HepG2 (cell line): ENCODE measurements around the gene GALNT10. TPM values are rescaled to one million over a fixed set of nuclear protein-coding genes. Genes with fewer than 3 reads are reported as not detected.

Experiments
- ATAC-seq: fragments of 200-7000 bp; cut with Tn5 transposase; 3 replicates; pipeline ENCODE4 v1.9.1; 2020; ENCODE audit warnings: mild to moderate bottlenecking, moderate library complexity
- BruUV-seq: library from RNA; stranded (reverse); fragments of 400-500 nt; replicated peaks from 2 replicates; lab custom pipeline; 2021; lab: Mats Ljungman, UMichigan
- CTCF ChIA-PET: fragments of 300-600 bp; formaldehyde crosslinking; extraction: SDS; loops from one replicate; lab custom pipeline; 2021; ENCODE audit warnings: low total read pairs, inconsistent platforms, low intra/inter-chr PET ratio; lab: Yijun Ruan, JAX
- POLR2A ChIA-PET: fragments of 350-600 bp; sonication (Branson Sonifier 250); formaldehyde crosslinking; loops from one replicate; lab custom pipeline; 2020; ENCODE audit warnings: antibody characterized with exemption, inconsistent platforms; lab: Yijun Ruan, JAX
- DNase-seq: peaks from one replicate; pipeline ENCODE4 v3.0.0-alpha.2; 2015; ENCODE audit warnings: low spot score
- FAIRE-seq: peaks from 3 replicates; lab custom pipeline; 2011; peaks lifted over from hg19 to GRCh38; lab: Jason Lieb, UNC
- H2AFZ ChIP-seq: one replicate; pipeline ENCODE4 v1.6.1; 2011; ENCODE audit warnings: low read length, inconsistent platforms
- H3K27ac ChIP-seq: fragments of 300-600 bp; 3 replicates; pipeline ENCODE4 v1.8.0; 2011; ENCODE audit warnings: mixed run types, mild to moderate bottlenecking, mixed read lengths, low read length, inconsistent platforms; ENCODE audit not compliant: insufficient read depth; ENCODE audit errors: extremely low read length
- H3K27me3 ChIP-seq, 2 experiments: fragments of 200-600 bp in 1 of 2; 2 replicates in 1 of 2; 3 replicates in 1 of 2; pipeline versions ENCODE4 v1.6.0 to v1.8.0; 2011; ENCODE audit warnings: low read length in 2 of 2, mild to moderate bottlenecking in 2 of 2, moderate library complexity in 2 of 2, inconsistent platforms in 1 of 2; ENCODE audit not compliant: insufficient read depth in 2 of 2, control insufficient read depth in 1 of 2
- H3K36me3 ChIP-seq, 2 experiments: fragments of 200-600 bp in 1 of 2; replicated peaks in 1 of 2; 2 replicates in 1 of 2; 3 replicates in 1 of 2; pipeline versions ENCODE4 v1.5.1 to v1.8.0; 2011; ENCODE audit warnings: low read length in 2 of 2, inconsistent platforms in 1 of 2; ENCODE audit not compliant: insufficient read depth in 2 of 2, control insufficient read depth in 1 of 2
- H3K4me1 ChIP-seq: 2 replicates; pipeline ENCODE4 v1.5.1; 2012; ENCODE audit warnings: low read length, inconsistent platforms; ENCODE audit not compliant: insufficient read depth
- H3K4me2 ChIP-seq: 2 replicates; pipeline ENCODE4 v1.6.0; 2011; ENCODE audit warnings: low read depth, low read length, inconsistent platforms
- H3K4me3 ChIP-seq, 3 experiments: fragments of 200-600 bp in 1 of 3; sonication (generic), shearing (Covaris generic) in 1 of 3; replicated peaks in 1 of 3; 2 replicates each; pipeline ENCODE4 v1.5.1; 2011 to 2016; ENCODE audit warnings: low read length in 3 of 3, inconsistent platforms in 2 of 3, low read depth in 2 of 3, mild to moderate bottlenecking in 2 of 3, control low read depth in 1 of 3, mixed read lengths in 1 of 3; ENCODE audit not compliant: insufficient read depth in 1 of 3
- H3K79me2 ChIP-seq: one replicate; pipeline ENCODE4 v1.6.1; 2011; ENCODE audit warnings: low read length, inconsistent platforms; ENCODE audit not compliant: insufficient read depth
- H3K9ac ChIP-seq: 2 replicates; pipeline ENCODE4 v1.6.0; 2011; ENCODE audit warnings: mild to moderate bottlenecking, low read depth, low read length, inconsistent platforms; ENCODE audit not compliant: insufficient read depth
- H3K9me3 ChIP-seq: 2 replicates; pipeline ENCODE4 v1.5.1; 2012; ENCODE audit warnings: mild to moderate bottlenecking, low read length
- H4K20me1 ChIP-seq: 2 replicates; pipeline ENCODE4 v1.6.0; 2011; ENCODE audit warnings: inconsistent platforms, mild to moderate bottlenecking, low read length, moderate library complexity; ENCODE audit not compliant: insufficient read depth
- GATAD2A ChIP-seq: IDR thresholded peaks from 2 replicates; pipeline ENCODE4 v1.6.1; 2016
- MIER3 ChIP-seq: IDR thresholded peaks from 2 replicates; pipeline ENCODE4 v1.6.1; 2016; ENCODE audit warnings: missing compliant biosample characterization, borderline replicate concordance
- MYC ChIP-seq: sonication (generic); formaldehyde crosslinking; IDR thresholded peaks from 2 replicates; pipeline ENCODE4 v1.9.0; 2021; ENCODE audit warnings: missing genetic modification reagents, borderline replicate concordance
- NR2F2 ChIP-seq: IDR thresholded peaks from 2 replicates; pipeline ENCODE4 v1.6.1; 2012; ENCODE audit warnings: low read depth, inconsistent platforms, borderline replicate concordance
- POLR2AphosphoS2 ChIP-seq: IDR thresholded peaks from 2 replicates; pipeline ENCODE4 v1.6.1; 2011; ENCODE audit warnings: low read depth, low read length, improper control_type of control experiment
- SKI ChIP-seq: fragments of 450-650 bp; IDR thresholded peaks from one replicate; pipeline ENCODE4 v1.6.1; 2018; ENCODE audit warnings: mild to moderate bottlenecking; ENCODE audit not compliant: partially characterized antibody
- STAT5B ChIP-seq: sonication (generic); formaldehyde crosslinking; IDR thresholded peaks from 2 replicates; pipeline ENCODE4 v1.4.0; 2020; ENCODE audit warnings: missing genetic modification reagents
- TEAD3 ChIP-seq: optimal IDR thresholded peaks from 2 replicates; pipeline ENCODE3; 2016; ENCODE audit warnings: borderline replicate concordance
- TFAP4 ChIP-seq: sonication (generic); IDR thresholded peaks from 2 replicates; pipeline ENCODE4 v1.6.1; 2016; ENCODE audit warnings: low read depth, borderline replicate concordance
- ZBTB7A ChIP-seq: sonication (generic); formaldehyde crosslinking; IDR thresholded peaks from 2 replicates; pipeline ENCODE4 v1.8.0; 2022; ENCODE audit warnings: mild to moderate bottlenecking, missing genetic modification reagents
- ZKSCAN8 ChIP-seq: IDR thresholded peaks from 2 replicates; pipeline ENCODE4 v1.6.1; 2016; ENCODE audit warnings: borderline replicate concordance, missing genetic modification reagents, missing compliant biosample characterization
- WGBS: methylation state at CpG from one replicate; pipeline ENCODE4 v1.1.6; 2017; ENCODE audit warnings: low lambda C conversion rate; 5-methylcytosine and 5-hydroxymethylcytosine counted together
- in situ Hi-C: cut with HindIII; loops from 2 replicates; pipeline ENCODE4 v1.10.0; 2017; ENCODE audit warnings: low pct_unique_long_range_greater_than_20kb; ENCODE audit not compliant: extremely low pct_ligation_motif_present
- intact Hi-C: fragments of 100-400 bp; cut with micrococcal nuclease; formaldehyde crosslinking; loops from one replicate; pipeline ENCODE4 v1.10.0; 2022; ENCODE audit not compliant: unreplicated experiment
- polyA plus RNA-seq, 8 experiments: library from polyadenylated mRNA; depleted of rRNA in 3 of 8; stranded (reverse) in 7 of 8; unstranded in 1 of 8; fragments of >200 nt; fragmentation: Illumina TruSeq in 4 of 8; extraction: Trizol in 4 of 8; gene quantifications; 2 replicates each; pipeline versions ENCODE4 v1.2.1 to v1.2.3, GENCODE V29; 2011 to 2016; ENCODE audit warnings: low read depth in 4 of 8, missing spikeins in 1 of 8, mixed read lengths in 1 of 8; ENCODE audit not compliant: insufficient read depth in 1 of 8
- total RNA-seq, 5 experiments: library from RNA; depleted of rRNA; stranded (reverse); fragments of >200 nt; fragmentation: Illumina TruSeq; extraction: Trizol; gene quantifications; 2 replicates each; pipeline ENCODE4 v1.2.3, GENCODE V29; 2016; ENCODE audit warnings: low read depth in 1 of 5

GALNT10 gene
- total and polyA plus RNA-seq, 2 of the 13 experiments (the other 11 are each of a cell fraction or from before 2014, with no cell fraction given), result 8.1 to 11.2 TPM

- WGBS, result 50% methylated on average over 2 of the region's 2 CpGs
- ChIA-PET CTCF (no interaction called here), POLR2A (no interaction called here)
- TF ChIP-seq MYC (CRISPR knock-in tag) (no peak), ZBTB7A (no peak), GATAD2A (CRISPR knock-in tag) (no peak), TEAD3 (CRISPR knock-in tag) (no peak), STAT5B (CRISPR knock-in tag) (no peak), MIER3 (CRISPR knock-in tag) (no peak), NR2F2 (no peak), TFAP4 (no peak), SKI (no peak), POLR2AphosphoS2 (no peak), ZKSCAN8 (CRISPR knock-in tag) (no peak)
- Histone ChIP-seq H3K36me3 (no peaks in the 10 kb centered on the region), H3K4me1 (no peaks in the 10 kb centered on the region), H3K4me3 (no peak overlapping the region), H2AFZ (no peak overlapping the region), H3K9me3 (no peaks in the 10 kb centered on the region), H3K27me3 (no peaks in the 10 kb centered on the region; a peak in 1 of 5 replicates), H3K27ac (no peak overlapping the region), H3K79me2 (no peaks in the 10 kb centered on the region), H3K9ac (no peak overlapping the region), H3K4me2 (no peak overlapping the region), H4K20me1 (no peaks in the 10 kb centered on the region)
- intact Hi-C loops, result no loop called here
- FAIRE-seq (no peak), DNase-seq (no peak), ATAC-seq (peak; percentile 51; the same call in 2 of the 3 replicates)
- BruUV-seq, result no TSS peak
- in situ Hi-C loops, result loop anchor here (25.0 kb wide), 1 partner anchor 1631 kb away; no protein-coding TSS in a partner anchor
Observed at GRCh38 chr5:154168395-154168794, 22.1 kb upstream of the GALNT10 start.
